Activated T-helper 2 cell treated with anti-CD3 and anti-CD28 coated beads, Interferon-gamma antibody, Interleukin-2, Interleukin-4, amounts not matched to agents 10 μg/mL and 5 μg/mL and 100 μg/mL, durations not matched to agents 14 hours and 24 hours and 36 hours (primary cell): ENCODE results near the gene SETBP1. TPM values are rescaled to one million over a fixed set of nuclear protein-coding genes. Genes with fewer than 3 reads are reported as not detected.

Source experiments
- DNase-seq: peaks from one replicate; pipeline ENCODE4 v3.0.0; 2021; ENCODE audit warnings: low spot score
- H3K27ac Mint-ChIP-seq: one replicate; pipeline ENCODE4 v1.8.0; 2021; ENCODE audit warnings: mixed read lengths
- H3K27me3 Mint-ChIP-seq: one replicate; pipeline ENCODE4 v1.8.0; 2021; ENCODE audit warnings: low read depth, mixed read lengths
- H3K36me3 Mint-ChIP-seq: one replicate; pipeline ENCODE4 v1.8.0; 2021; ENCODE audit warnings: low read depth, mixed read lengths
- H3K4me1 Mint-ChIP-seq: one replicate; pipeline ENCODE4 v1.8.0; 2021; ENCODE audit warnings: low read depth, mixed read lengths
- H3K4me3 Mint-ChIP-seq: one replicate; pipeline ENCODE4 v1.8.0; 2021; ENCODE audit warnings: low read depth, mild to moderate bottlenecking, moderate library complexity, mixed read lengths
- H3K9me3 Mint-ChIP-seq: one replicate; pipeline ENCODE4 v1.8.0; 2021; ENCODE audit warnings: mixed read lengths
- intact Hi-C: fragments of 100-400 bp; cut with micrococcal nuclease; formaldehyde crosslinking; loops from one replicate; pipeline ENCODE4 v1.15.1; 2023
- total RNA-seq: library from RNA; stranded (reverse); gene quantifications from 2 replicates; pipeline ENCODE4 v1.2.3, GENCODE V29; 2022

The SETBP1 gene
- total RNA-seq, 1 donor from 2014 or later = 27.4 TPM

DNA sequence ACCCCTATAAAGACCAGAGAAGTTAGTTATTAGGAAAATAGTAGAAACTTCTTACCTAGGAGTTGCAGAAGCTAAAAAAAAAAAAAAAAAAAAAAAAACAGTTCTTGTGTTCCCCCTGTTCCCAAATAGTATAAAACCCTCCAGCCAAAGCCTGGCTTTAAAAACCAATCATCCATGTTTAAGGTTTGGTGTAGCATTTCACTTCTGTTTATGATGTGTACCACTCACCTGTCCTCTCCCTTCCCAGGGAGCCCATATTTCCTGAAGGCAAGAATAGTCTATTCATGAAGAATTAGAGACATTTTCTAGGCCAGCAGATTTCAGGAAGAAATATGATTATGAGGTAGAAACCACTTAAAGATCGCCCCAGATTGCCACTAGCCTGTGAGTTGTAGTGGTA, 273.6 kb downstream of the SETBP1 start:
- Mint-ChIP-seq H3K27ac (no peak overlapping the region), H3K4me1 (peaks cover 4% of the 10 kb centered on the region), H3K9me3 (peaks cover 3% of the 10 kb centered on the region), H3K4me3 (no peak overlapping the region), H3K27me3 (no peaks in the 10 kb centered on the region), H3K36me3 (peaks cover 5% of the 10 kb centered on the region)
- intact Hi-C loops = no loop called here
- DNase-seq = no peak

DNA sequence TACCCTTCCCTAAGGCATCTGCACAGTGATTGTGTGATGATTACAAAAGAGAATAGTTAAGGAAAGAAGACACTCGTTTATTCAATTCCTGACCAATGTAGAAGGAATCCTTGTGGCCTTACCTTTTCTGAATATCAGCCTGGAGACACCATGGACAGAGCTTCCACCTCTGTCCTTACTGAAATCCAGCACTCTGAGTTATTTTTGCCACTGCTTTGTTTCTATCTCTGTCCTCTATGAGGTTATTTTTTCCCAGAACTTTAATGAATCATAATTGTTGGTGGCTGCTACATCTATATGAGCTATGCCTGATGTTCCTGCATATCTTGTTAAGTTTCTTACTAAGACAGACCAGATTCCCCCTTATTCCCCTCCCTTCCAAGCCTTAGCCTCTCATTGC, 275.1 kb downstream of the SETBP1 start:
- H3K9me3 Mint-ChIP-seq = peaks cover 3% of the 10 kb centered on the region
- intact Hi-C loops = no loop called here
- no peak for DNase-seq
- peaks cover 4% of the 10 kb centered on the region for H3K4me1 Mint-ChIP-seq
- peaks cover 2% of the 10 kb centered on the region for H3K36me3 Mint-ChIP-seq
- no peak overlapping the region for H3K4me3 Mint-ChIP-seq
- H3K27me3 Mint-ChIP-seq = no peaks in the 10 kb centered on the region
- no peak overlapping the region for H3K27ac Mint-ChIP-seq

DNA sequence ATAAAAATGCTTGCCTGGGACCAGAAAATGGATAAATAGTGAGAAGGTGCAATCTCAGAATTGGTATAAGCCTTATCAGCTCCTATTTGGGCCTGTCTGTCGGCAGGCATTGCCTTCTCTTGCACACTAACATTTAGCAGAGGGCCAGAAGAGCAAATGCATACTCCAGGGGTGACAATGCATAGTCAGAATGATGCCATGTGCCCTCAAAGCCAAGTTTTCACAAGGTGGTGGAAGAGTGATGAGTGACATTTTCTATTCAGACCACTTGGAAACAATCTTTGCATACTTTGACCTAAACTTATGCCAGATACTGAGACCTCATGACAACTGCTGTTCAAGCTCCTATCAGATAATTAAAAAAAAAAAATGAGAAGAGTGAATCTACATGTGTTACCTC, 276.3 kb downstream of the SETBP1 start:
- Mint-ChIP-seq H3K36me3 (no peaks in the 10 kb centered on the region), H3K4me1 (peaks cover 4% of the 10 kb centered on the region), H3K9me3 (no peaks in the 10 kb centered on the region), H3K27ac (no peak overlapping the region), H3K4me3 (no peak overlapping the region), H3K27me3 (no peaks in the 10 kb centered on the region)
- intact Hi-C loops = no loop called here
- no peak for DNase-seq

DNA sequence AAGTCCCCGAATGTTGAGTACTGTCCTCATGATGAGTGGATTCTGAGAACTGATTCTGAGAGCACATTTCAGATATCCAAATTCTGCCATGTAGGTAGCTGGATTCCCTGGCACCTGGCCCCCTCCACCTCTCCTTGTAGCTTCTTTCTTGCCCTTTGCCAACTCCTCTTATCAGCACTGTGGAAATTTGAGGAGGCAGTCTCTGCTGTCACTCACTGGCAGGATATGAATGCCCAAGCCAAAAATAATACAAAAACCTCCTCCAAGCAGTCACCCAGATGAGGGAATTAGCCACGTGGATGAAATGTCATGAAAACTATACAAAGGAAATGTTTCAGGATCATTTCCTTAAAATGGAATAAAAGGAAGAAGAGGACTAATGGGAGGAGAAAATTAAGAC, 276.8 kb downstream of the SETBP1 start:
- Mint-ChIP-seq H3K4me3 (no peak overlapping the region), H3K9me3 (no peaks in the 10 kb centered on the region), H3K27ac (no peak overlapping the region), H3K4me1 (peaks cover 4% of the 10 kb centered on the region), H3K27me3 (no peaks in the 10 kb centered on the region), H3K36me3 (no peaks in the 10 kb centered on the region)
- no peak for DNase-seq
- intact Hi-C loops = no loop called here

DNA sequence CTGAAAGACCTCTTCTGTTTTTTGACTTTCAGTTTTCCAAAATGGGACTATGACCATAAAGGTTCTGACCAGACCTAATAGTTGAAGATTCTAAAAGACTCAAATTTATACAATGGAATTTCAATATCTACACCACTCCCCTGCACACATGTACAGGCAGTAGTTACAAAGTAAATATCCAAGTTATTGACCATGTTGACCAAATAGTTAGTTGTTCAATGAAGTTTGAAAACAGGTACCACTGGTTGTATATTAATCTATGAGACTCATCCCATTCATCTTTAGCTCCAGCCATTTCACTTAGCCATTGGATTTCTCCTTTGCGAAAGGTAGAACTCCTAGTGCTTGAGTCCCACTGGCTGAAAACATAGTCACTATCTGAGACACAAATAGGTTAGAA, 277.4 kb downstream of the SETBP1 start:
- peaks cover 4% of the 10 kb centered on the region for H3K4me1 Mint-ChIP-seq
- H3K27me3 Mint-ChIP-seq = no peaks in the 10 kb centered on the region
- H3K4me3 Mint-ChIP-seq = no peak overlapping the region
- no peaks in the 10 kb centered on the region for H3K36me3 Mint-ChIP-seq
- no peaks in the 10 kb centered on the region for H3K9me3 Mint-ChIP-seq
- DNase-seq = no peak
- intact Hi-C loops = no loop called here
- no peak overlapping the region for H3K27ac Mint-ChIP-seq

DNA sequence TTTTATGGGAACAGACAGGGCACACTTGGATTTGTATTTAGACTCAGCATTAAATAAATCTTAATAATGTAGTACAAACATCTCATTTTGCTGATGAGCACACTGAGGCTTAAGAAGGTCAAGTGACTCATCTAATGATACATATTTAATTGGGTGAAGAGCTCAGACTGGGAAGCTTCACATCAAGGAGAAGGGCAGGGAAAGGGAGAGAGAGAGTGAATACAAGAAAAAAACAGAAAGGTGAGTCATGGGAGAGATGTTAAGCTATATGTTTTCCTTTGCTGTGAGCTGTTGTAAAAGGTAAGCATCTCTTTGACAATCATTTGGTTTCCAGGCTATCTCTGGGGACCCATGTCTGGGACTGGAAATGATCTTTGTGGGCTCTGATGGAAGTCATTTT, 277.8 kb downstream of the SETBP1 start:
- no peak overlapping the region for H3K4me3 Mint-ChIP-seq
- intact Hi-C loops = no loop called here
- no peaks in the 10 kb centered on the region for H3K9me3 Mint-ChIP-seq
- no peak overlapping the region for H3K27ac Mint-ChIP-seq
- no peak for DNase-seq
- H3K4me1 Mint-ChIP-seq = peaks cover 4% of the 10 kb centered on the region
- no peaks in the 10 kb centered on the region for H3K27me3 Mint-ChIP-seq
- no peaks in the 10 kb centered on the region for H3K36me3 Mint-ChIP-seq

DNA sequence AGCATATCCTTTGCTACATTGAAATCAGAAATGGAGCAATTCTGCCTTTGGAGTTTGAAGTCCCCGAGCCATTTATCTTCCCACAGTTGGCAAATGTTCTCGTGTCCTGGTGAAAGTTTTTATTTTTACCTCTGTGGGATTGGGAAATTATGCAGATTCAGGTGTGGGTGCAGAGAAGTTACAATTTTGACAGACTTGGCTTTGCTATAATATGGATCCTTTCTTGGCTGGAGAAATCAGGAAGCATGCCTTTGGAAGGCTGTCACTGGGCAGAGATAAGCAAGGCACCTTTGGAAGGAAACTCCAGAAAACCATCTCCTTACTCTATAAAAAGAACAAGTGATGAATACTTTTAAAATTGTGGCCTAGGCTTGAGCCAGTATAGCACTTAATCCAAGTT, 278.3 kb downstream of the SETBP1 start:
- H3K4me1 Mint-ChIP-seq = peaks cover 4% of the 10 kb centered on the region
- H3K36me3 Mint-ChIP-seq = no peaks in the 10 kb centered on the region
- no peaks in the 10 kb centered on the region for H3K9me3 Mint-ChIP-seq
- intact Hi-C loops = no loop called here
- H3K27ac Mint-ChIP-seq = no peak overlapping the region
- DNase-seq = no peak
- H3K4me3 Mint-ChIP-seq = no peak overlapping the region
- no peaks in the 10 kb centered on the region for H3K27me3 Mint-ChIP-seq

DNA sequence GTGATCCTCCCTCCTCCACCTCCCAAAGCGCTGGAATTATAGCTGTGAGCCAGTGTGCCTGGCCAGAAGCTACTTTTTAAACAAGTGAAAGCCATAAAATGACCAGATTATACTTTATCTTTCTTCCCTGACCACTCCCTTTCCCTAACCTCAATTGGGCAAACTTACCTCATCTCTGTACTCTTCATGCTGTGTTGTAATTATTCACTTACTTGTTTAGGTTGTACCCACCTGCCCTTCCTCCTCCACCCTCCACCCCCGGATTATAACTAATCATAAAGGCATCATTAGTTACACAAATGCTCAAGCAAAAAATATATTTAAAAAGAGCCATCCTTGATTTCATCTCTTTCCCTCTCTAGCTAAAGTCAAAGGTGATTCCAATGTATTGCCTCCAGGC, 279.9 kb downstream of the SETBP1 start:
- H3K4me3 Mint-ChIP-seq = no peak overlapping the region
- H3K36me3 Mint-ChIP-seq = no peaks in the 10 kb centered on the region
- intact Hi-C loops = no loop called here
- no peaks in the 10 kb centered on the region for H3K27me3 Mint-ChIP-seq
- no peak for DNase-seq
- peaks cover 4% of the 10 kb centered on the region for H3K4me1 Mint-ChIP-seq
- no peaks in the 10 kb centered on the region for H3K9me3 Mint-ChIP-seq
- no peak overlapping the region for H3K27ac Mint-ChIP-seq

DNA sequence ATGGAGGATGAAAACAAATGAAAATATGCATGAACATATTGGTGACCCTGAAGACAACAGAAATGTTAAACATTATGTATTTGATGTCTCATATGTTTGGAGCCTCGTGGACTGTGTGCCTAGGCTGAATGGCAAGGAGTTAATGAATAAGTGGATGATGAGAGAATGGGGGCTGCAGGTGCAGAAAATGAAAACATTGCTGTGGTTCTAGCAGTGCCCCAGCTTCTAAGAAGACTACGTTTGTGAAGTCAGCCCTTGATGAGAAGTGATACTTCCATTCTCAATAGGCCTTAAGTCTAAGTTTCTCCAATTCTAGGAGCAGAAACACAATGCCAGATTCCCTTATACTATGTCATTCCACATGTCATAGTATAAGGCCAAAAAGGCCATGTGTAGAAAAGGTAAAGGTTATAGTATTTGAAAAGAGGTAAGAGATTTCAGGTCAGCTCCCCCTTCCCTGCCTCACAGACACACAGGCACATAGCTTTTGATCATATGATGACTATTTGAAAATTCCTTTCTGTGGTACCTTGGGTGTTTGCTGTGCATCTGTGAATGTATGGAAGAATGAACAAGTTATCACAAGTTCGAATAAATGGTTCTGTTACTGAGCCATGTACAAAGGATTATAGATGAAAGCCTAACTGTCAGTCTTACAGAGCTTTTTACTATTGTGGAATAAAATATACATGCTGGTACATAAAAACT, 280.8 kb downstream of the SETBP1 start:
- no peaks in the 10 kb centered on the region for H3K9me3 Mint-ChIP-seq
- no peaks in the 10 kb centered on the region for H3K27me3 Mint-ChIP-seq
- no peaks in the 10 kb centered on the region for H3K4me1 Mint-ChIP-seq
- H3K4me3 Mint-ChIP-seq = no peak overlapping the region
- H3K27ac Mint-ChIP-seq = no peak overlapping the region
- intact Hi-C loops = no loop called here
- DNase-seq = no peak
- no peaks in the 10 kb centered on the region for H3K36me3 Mint-ChIP-seq

DNA sequence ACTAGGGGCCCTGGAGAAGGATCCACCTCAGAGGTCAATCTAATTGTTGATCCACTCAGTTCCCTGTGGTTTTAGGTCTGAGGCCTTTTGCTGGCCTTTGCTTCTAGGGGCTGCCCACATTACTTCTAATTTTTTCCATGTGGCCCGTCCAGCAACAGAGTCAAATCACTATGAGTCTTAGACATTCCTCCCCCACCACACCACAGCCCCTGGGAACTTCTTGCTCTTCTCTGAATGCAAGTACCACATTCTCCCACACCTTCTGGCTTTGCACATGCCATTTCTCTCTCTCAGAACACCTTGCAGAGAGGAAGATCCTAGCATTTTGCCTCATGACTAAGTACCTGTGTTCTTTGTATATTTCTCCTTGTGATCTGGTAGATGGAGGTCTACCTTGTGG, 286.9 kb downstream of the SETBP1 start:
- H3K27me3 Mint-ChIP-seq = no peaks in the 10 kb centered on the region
- DNase-seq = no peak
- no peaks in the 10 kb centered on the region for H3K9me3 Mint-ChIP-seq
- H3K4me1 Mint-ChIP-seq = no peaks in the 10 kb centered on the region
- no peak overlapping the region for H3K4me3 Mint-ChIP-seq
- intact Hi-C loops = no loop called here
- H3K36me3 Mint-ChIP-seq = no peaks in the 10 kb centered on the region
- no peak overlapping the region for H3K27ac Mint-ChIP-seq

DNA sequence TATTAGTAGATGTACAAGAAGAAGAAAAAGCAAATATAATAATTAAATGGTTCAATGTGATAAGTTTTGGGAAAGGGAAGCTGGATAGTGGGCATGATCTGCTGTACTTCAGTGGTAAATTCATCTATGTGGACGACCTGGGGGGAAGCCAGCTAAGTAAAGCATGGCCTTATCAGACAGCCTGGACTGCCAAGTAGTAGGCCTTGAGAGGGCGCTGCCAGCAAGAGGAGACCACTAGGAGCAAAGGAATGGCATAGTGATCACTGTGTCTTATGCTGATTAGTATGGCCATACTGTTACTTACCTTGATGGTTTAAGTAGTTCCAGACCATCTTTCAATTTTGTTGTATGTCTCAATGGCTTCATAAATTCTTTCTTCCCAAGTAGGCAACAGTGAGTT, 287.6 kb downstream of the SETBP1 start:
- H3K27ac Mint-ChIP-seq = no peak overlapping the region
- intact Hi-C loops = no loop called here
- H3K4me3 Mint-ChIP-seq = no peak overlapping the region

DNA sequence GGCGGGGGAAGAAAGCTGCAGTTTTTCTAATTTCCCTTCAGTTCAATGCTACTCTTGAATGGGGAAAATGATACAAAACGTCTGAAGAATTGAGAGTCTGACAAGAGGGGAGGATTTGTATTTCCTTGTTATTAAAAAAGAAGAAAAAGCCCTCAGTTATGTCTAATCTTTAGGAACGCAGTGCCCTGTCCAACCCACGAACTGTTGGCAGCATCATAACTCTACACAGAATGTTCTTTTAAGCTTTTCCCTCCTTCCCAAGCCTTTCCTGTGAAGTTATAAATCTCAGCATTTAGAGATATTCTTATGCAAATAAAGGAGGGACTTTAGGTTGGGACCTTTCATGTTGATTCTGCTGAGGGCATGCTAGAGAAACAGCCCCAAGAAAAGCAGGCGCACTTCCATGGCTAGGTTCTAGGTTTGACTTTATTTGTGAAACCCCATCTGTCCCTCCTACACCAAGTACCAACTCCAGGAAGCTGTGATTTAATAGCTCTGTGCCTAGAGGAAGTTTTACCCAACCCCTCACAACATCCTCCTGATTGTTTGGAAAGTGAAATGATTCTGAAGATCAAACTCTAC, 288.6 kb downstream of the SETBP1 start:
- H3K27me3 Mint-ChIP-seq = no peaks in the 10 kb centered on the region
- H3K36me3 Mint-ChIP-seq = no peaks in the 10 kb centered on the region
- H3K27ac Mint-ChIP-seq = no peak overlapping the region
- DNase-seq = no peak
- peaks cover 4% of the 10 kb centered on the region for H3K4me1 Mint-ChIP-seq
- no peak overlapping the region for H3K4me3 Mint-ChIP-seq
- intact Hi-C loops = no loop called here
- no peaks in the 10 kb centered on the region for H3K9me3 Mint-ChIP-seq

More for the DNA sequence above, 287.6 kb downstream of the SETBP1 start:
- H3K9me3 Mint-ChIP-seq = no peaks in the 10 kb centered on the region
- DNase-seq = no peak
- no peaks in the 10 kb centered on the region for H3K27me3 Mint-ChIP-seq
- peaks cover under 1% of the 10 kb centered on the region for H3K4me1 Mint-ChIP-seq
- H3K36me3 Mint-ChIP-seq = no peaks in the 10 kb centered on the region

DNA sequence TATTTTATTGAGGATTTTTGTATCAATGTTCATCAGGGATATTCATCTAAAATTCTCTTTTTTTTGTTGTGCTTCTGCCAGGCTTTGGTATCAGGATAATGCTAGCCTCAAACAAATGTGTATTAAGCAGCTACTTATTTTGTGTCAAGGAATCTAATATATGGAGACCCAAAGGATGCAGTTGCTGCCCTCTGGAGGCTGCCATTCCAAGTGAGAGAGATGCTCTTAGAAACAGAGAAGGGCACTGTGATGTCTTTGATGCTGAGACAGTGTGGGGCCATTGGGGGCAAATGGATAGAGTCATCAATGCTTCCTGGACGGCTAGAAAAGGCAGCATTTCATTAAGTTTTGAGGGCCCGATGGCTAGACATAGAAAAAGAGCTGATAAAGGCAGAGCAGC, 292.6 kb downstream of the SETBP1 start:
- Mint-ChIP-seq H3K9me3 (no peaks in the 10 kb centered on the region), H3K36me3 (no peaks in the 10 kb centered on the region), H3K27ac (no peak overlapping the region), H3K4me1 (peaks cover 4% of the 10 kb centered on the region), H3K4me3 (no peak overlapping the region), H3K27me3 (no peaks in the 10 kb centered on the region)
- intact Hi-C loops = loop anchor here (5.0 kb wide), 1 partner anchor 296 kb away; no protein-coding TSS in a partner anchor
- DNase-seq = no peak
